DND-41 (cell line): ENCODE measurements around the gene LCAT.

Source experiments
- ATAC-seq: fragments of 200-7000 bp; cut with Tn5 transposase; 3 replicates; pipeline ENCODE4 v1.9.1; 2021; ENCODE audit warnings: low read depth; ENCODE audit not compliant: insufficient read depth
- DNase-seq: peaks from one replicate; pipeline ENCODE4 v3.0.0-alpha.2; 2020
- H2AFZ ChIP-seq: 2 replicates; pipeline ENCODE4 v1.6.0; 2012; ENCODE audit warnings: low read depth, low read length
- H3K27ac ChIP-seq: 2 replicates; pipeline ENCODE4 v1.5.1; 2012; ENCODE audit warnings: low read length, inconsistent platforms
- H3K27me3 ChIP-seq: fragments of 200-600 bp; sonication (generic); 2 replicates; pipeline ENCODE4 v1.6.0; 2012; ENCODE audit warnings: low read length, mild to moderate bottlenecking, inconsistent platforms; ENCODE audit not compliant: insufficient read depth, poor library complexity
- H3K36me3 ChIP-seq: 2 replicates; pipeline ENCODE4 v1.5.1; 2012; ENCODE audit warnings: low read length, inconsistent platforms; ENCODE audit not compliant: insufficient read depth
- H3K4me1 ChIP-seq: 2 replicates; pipeline ENCODE4 v1.5.1; 2012; ENCODE audit warnings: mild to moderate bottlenecking, low read length; ENCODE audit not compliant: insufficient read depth
- H3K4me2 ChIP-seq: 2 replicates; pipeline ENCODE4 v1.6.0; 2012; ENCODE audit warnings: mild to moderate bottlenecking, moderate library complexity, low read length, inconsistent platforms; ENCODE audit not compliant: insufficient read depth
- H3K4me3 ChIP-seq, 2 experiments: fragments of 200-600 bp in 1 of 2; shearing (Covaris generic) in 1 of 2; 2 replicates each; pipeline ENCODE4 v1.5.1; 2012 to 2016; ENCODE audit warnings: inconsistent platforms in 2 of 2, low read length in 2 of 2, mild to moderate bottlenecking in 2 of 2, low read depth in 1 of 2, moderate library complexity in 1 of 2
- H3K79me2 ChIP-seq: 2 replicates; pipeline ENCODE4 v1.6.0; 2012; ENCODE audit warnings: low read length, inconsistent platforms; ENCODE audit not compliant: insufficient read depth
- H3K9ac ChIP-seq: 2 replicates; pipeline ENCODE4 v1.6.0; 2012; ENCODE audit warnings: low read depth, mild to moderate bottlenecking, inconsistent platforms, low read length, moderate library complexity
- H3K9me3 ChIP-seq: 2 replicates; pipeline ENCODE4 v1.5.1; 2012; ENCODE audit warnings: low read length, moderate library complexity, mild to moderate bottlenecking, inconsistent platforms; ENCODE audit not compliant: insufficient read depth, severe bottlenecking
- H4K20me1 ChIP-seq: 2 replicates; pipeline ENCODE4 v1.6.0; 2012; ENCODE audit warnings: low read length; ENCODE audit not compliant: insufficient read depth
- CTCF ChIP-seq: IDR thresholded peaks from 2 replicates; pipeline ENCODE4 v1.5.1; 2012; ENCODE audit warnings: borderline replicate concordance, low read length, moderate library complexity, mild to moderate bottlenecking; ENCODE audit not compliant: poor library complexity, severe bottlenecking; ENCODE audit errors: extremely low read depth
- EZH2 ChIP-seq: IDR thresholded peaks from 3 replicates; pipeline ENCODE4 v1.6.1; 2012; ENCODE audit warnings: borderline replicate concordance, low read depth, mild to moderate bottlenecking, moderate library complexity, low read length, inconsistent platforms; ENCODE audit not compliant: severe bottlenecking

The LCAT gene

GRCh38 chr16:67909056-67909742 lies 34.7 kb downstream of the LCAT start:
- TF ChIP-seq CTCF, result peak; percentile 4
- no peak for TF ChIP-seq EZH2
- Histone ChIP-seq H3K9ac (no peak overlapping the region), H3K4me1 (peaks cover 18% of the 10 kb centered on the region), H3K4me3 (no peak overlapping the region), H3K27ac (no peak overlapping the region), H3K79me2 (peaks cover 6% of the 10 kb centered on the region; the same call in 1 of the 2 replicates), H4K20me1 (peaks cover 17% of the 10 kb centered on the region), H3K4me2 (no peak overlapping the region), H3K36me3 (peaks cover 27% of the 10 kb centered on the region), H3K27me3 (no peaks in the 10 kb centered on the region), H3K9me3 (no peaks in the 10 kb centered on the region), H2AFZ (no peak overlapping the region)
- no peak for ATAC-seq
- DNase-seq, result no peak

- no peak for ATAC-seq
- TF ChIP-seq EZH2 (no peak), CTCF (no peak)
- no peak overlapping the region for H3K27ac ChIP-seq
Observed at GRCh38 chr16:67907397-67908180, 36.3 kb downstream of the LCAT start.

GRCh38 chr16:67902831-67903230 lies 41.1 kb downstream of the LCAT start:
- no peak for ATAC-seq
- DNase-seq, result no peak
- no peak overlapping the region for H2AFZ ChIP-seq

More at GRCh38 chr16:67907397-67908180, 36.3 kb downstream of the LCAT start:
- DNase-seq, result no peak
- H3K9me3 ChIP-seq, result no peaks in the 10 kb centered on the region
- H3K4me1 ChIP-seq, result peaks cover 18% of the 10 kb centered on the region
- H3K4me2 ChIP-seq, result no peak overlapping the region
- H4K20me1 ChIP-seq, result peaks cover 17% of the 10 kb centered on the region
- no peaks in the 10 kb centered on the region for H3K27me3 ChIP-seq
- H3K4me3 ChIP-seq, result no peak overlapping the region
- no peak overlapping the region for H3K9ac ChIP-seq
- no peak overlapping the region for H2AFZ ChIP-seq
- peaks cover 27% of the 10 kb centered on the region for H3K36me3 ChIP-seq
- H3K79me2 ChIP-seq, result peaks cover 11% of the 10 kb centered on the region

More at GRCh38 chr16:67902831-67903230, 41.1 kb downstream of the LCAT start:
- H3K4me3 ChIP-seq, result no peak overlapping the region
- H3K4me2 ChIP-seq, result no peak overlapping the region
- peaks cover 10% of the 10 kb centered on the region; the same call in 1 of the 2 replicates for H4K20me1 ChIP-seq
- TF ChIP-seq CTCF (no peak), EZH2 (no peak)
- no peaks in the 10 kb centered on the region for H3K9me3 ChIP-seq
- no peaks in the 10 kb centered on the region for H3K27me3 ChIP-seq
- H3K36me3 ChIP-seq, result 0 out of 2 replicates have a peak, but pooled peaks cover 4% of the 10 kb centered on the region
- peaks cover 46% of the 10 kb centered on the region for H3K79me2 ChIP-seq
- H3K4me1 ChIP-seq, result no peaks in the 10 kb centered on the region
- no peak overlapping the region for H3K27ac ChIP-seq
- no peak overlapping the region for H3K9ac ChIP-seq
